Progenitor cell of endocrine pancreas (in vitro differentiated cells): ENCODE measurements around the gene UTF1. TPM values are rescaled to one million over a fixed set of nuclear protein-coding genes. Genes with fewer than 3 reads are reported as not detected.

Source experiments
- DNase-seq: peaks from one replicate; pipeline ENCODE4 v3.0.0; 2021; ENCODE audit warnings: low spot score; ENCODE audit not compliant: unreplicated experiment
- H3K27ac Mint-ChIP-seq: 2 replicates; pipeline ENCODE4 v1.8.0; 2021; ENCODE audit warnings: mild to moderate bottlenecking, moderate library complexity, mixed read lengths
- H3K27me3 Mint-ChIP-seq: 2 replicates; pipeline ENCODE4 v1.8.0; 2021; ENCODE audit warnings: mixed read lengths
- H3K36me3 Mint-ChIP-seq: 2 replicates; pipeline ENCODE4 v1.8.0; 2022; ENCODE audit warnings: mixed read lengths; ENCODE audit not compliant: insufficient read depth
- H3K4me1 Mint-ChIP-seq: 2 replicates; pipeline ENCODE4 v1.8.0; 2021; ENCODE audit warnings: low read depth, mixed read lengths
- H3K4me3 Mint-ChIP-seq: 2 replicates; pipeline ENCODE4 v1.8.0; 2021; ENCODE audit warnings: low read depth, mild to moderate bottlenecking, moderate library complexity, mixed read lengths
- H3K9me3 Mint-ChIP-seq: 2 replicates; pipeline ENCODE4 v1.8.0; 2021; ENCODE audit warnings: low read depth, mixed read lengths
- total RNA-seq: library from RNA; stranded (reverse); gene quantifications from 2 replicates; pipeline ENCODE4 v1.2.1, GENCODE V29; 2021
- TF ChIP-seq, protein P1 (sequence below): fragments of 200-600 bp; sonication (generic); IDR thresholded peaks from one replicate; pipeline ENCODE4 v1.5.0; 2021; ENCODE audit warnings: antibody characterized with exemption, mild to moderate bottlenecking; ENCODE audit not compliant: unreplicated experiment

UTF1 gene
- total RNA-seq, 1 donor from 2014 or later = not detected

DNA sequence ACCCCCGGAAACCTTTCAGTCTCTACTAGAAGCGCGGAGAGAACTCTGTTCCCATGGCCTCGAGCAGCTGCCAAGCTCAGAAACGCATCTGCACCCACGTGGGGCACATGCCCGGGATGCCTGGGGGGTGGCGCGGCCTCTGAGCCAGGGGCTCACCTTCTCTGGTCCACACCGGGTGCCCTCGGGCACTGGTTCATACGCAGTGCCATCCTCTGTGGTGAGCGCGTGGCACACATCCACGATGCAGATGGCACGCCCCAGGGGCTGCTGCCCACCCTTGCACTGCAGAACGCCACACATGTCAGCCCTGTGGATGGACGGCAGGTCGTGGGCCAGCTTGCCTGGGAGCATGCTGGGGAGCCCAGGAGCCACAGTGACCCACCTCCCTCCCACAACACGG, 40.2 kb downstream of the UTF1 start:
- DNase-seq = no peak
- H3K9me3 Mint-ChIP-seq = no peaks in the 10 kb centered on the region
- H3K27me3 Mint-ChIP-seq = no peaks in the 10 kb centered on the region
- no peaks in the 10 kb centered on the region for H3K4me1 Mint-ChIP-seq
- H3K27ac Mint-ChIP-seq = no peak overlapping the region
- TF ChIP-seq, protein P1, sequence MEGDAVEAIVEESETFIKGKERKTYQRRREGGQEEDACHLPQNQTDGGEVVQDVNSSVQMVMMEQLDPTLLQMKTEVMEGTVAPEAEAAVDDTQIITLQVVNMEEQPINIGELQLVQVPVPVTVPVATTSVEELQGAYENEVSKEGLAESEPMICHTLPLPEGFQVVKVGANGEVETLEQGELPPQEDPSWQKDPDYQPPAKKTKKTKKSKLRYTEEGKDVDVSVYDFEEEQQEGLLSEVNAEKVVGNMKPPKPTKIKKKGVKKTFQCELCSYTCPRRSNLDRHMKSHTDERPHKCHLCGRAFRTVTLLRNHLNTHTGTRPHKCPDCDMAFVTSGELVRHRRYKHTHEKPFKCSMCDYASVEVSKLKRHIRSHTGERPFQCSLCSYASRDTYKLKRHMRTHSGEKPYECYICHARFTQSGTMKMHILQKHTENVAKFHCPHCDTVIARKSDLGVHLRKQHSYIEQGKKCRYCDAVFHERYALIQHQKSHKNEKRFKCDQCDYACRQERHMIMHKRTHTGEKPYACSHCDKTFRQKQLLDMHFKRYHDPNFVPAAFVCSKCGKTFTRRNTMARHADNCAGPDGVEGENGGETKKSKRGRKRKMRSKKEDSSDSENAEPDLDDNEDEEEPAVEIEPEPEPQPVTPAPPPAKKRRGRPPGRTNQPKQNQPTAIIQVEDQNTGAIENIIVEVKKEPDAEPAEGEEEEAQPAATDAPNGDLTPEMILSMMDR = no peak
- no peaks in the 10 kb centered on the region for H3K36me3 Mint-ChIP-seq
- no peak overlapping the region for H3K4me3 Mint-ChIP-seq

DNA sequence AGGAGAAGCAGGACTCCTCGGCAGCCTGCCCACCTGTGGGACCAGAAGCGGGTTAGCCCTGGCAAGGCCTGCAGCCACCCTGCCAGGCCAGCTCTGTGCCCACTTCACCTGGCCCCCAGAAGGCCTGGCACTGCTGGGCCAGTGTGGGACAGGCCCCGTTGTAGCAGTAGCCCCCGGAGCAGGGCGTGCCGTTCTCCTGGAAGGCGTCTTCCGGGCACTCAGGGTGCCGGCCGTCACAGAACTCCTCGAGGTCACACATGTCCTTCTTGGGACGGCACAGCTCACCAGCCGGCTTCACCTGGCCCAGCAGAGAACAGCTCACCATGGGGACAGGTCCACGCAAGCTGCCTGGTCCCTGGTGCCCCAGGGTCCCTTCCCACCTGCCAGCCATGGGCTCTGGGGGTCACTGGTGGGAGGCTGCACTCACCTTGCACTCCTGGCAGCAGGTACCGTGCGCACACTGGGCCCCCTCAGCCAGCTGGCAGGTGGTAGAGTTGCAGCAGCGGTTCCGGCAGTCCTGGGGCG, 40.8 kb downstream of the UTF1 start:
- H3K9me3 Mint-ChIP-seq = no peaks in the 10 kb centered on the region
- peaks cover under 1% of the 10 kb centered on the region for H3K4me1 Mint-ChIP-seq
- no peaks in the 10 kb centered on the region for H3K36me3 Mint-ChIP-seq
- no peak for DNase-seq
- H3K27me3 Mint-ChIP-seq = no peaks in the 10 kb centered on the region
- no peak overlapping the region for H3K27ac Mint-ChIP-seq
- no peak overlapping the region for H3K4me3 Mint-ChIP-seq
- TF ChIP-seq, protein P1 = no peak

DNA sequence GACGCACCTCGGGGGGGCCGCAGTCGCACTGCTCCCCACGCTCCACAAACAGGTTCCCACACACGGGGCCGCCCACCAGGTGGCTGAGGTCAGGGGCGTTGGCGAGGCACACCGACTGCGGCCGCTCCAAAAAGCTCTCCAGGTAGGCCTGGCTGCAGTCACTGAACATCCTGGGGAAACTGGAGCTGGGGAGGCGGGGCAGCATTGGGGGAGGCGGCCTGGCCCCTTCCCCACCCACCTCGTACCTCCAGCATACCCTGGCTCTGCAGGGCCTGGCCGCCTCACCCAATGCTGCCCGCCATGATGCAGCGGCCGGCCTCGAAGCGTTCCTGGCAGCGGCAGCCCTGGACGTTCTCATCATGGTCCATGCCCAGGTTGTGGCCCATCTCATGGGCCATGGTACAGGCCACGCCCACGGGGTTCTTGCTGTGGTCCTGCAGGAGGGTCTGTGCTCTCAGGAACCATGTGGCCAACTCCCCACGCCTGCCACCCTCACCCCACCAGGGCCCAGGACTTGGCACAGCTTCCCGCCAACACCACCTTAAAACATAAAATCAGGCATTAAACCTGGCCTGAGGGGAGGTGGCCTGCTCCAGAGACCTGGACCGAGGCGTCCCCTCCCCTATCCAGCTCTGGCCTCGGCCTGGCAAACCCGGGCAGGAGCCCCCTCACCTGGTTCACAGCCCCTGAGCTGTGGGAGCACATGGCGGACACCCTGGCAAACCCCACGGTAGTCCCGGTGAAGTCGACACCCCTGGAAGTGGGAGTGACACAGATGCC, 41.7 kb downstream of the UTF1 start:
- TF ChIP-seq, protein P1 = no peak
- Mint-ChIP-seq H3K27ac (no peak overlapping the region), H3K4me1 (peaks cover 6% of the 10 kb centered on the region), H3K27me3 (no peaks in the 10 kb centered on the region), H3K36me3 (no peaks in the 10 kb centered on the region), H3K9me3 (no peaks in the 10 kb centered on the region), H3K4me3 (no peak overlapping the region)
- DNase-seq = no peak

DNA sequence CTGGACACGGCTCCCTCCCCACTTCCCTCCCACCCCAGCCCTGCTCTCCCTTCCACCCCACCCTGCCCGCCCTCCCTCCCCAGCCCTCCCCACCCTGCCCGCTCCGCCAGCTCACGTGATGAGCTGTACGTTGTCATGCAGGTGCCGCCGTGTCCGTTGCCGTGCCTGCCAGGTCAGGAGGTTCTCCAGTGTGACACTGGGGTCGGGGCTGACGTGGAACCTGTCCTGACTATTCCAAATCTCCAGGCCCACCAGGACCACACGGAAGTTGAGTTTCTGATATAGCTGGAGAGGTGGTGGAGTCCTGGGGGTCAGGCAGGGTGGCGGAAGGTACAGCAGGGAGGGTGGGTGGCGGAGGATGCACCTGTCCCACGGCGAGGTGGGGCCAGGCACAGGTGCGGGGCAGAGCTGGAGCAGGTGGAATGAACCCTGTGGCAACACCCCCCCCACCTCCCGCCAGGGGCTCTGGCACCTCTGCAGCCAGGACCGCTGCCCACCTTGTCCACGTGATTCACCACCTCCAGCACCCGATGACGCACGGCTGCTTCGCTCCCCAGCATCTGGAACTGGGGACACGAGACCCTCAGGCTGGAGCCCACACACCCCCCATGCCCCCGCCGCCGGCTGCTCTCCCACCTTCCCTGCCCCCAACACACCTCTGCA, 42.4 kb downstream of the UTF1 start:
- Mint-ChIP-seq H3K27me3 (no peaks in the 10 kb centered on the region), H3K4me3 (no peak overlapping the region), H3K9me3 (no peaks in the 10 kb centered on the region), H3K36me3 (no peaks in the 10 kb centered on the region), H3K4me1 (peaks cover 7% of the 10 kb centered on the region), H3K27ac (no peak overlapping the region)
- DNase-seq = no peak
- TF ChIP-seq, protein P1 = no peak

DNA sequence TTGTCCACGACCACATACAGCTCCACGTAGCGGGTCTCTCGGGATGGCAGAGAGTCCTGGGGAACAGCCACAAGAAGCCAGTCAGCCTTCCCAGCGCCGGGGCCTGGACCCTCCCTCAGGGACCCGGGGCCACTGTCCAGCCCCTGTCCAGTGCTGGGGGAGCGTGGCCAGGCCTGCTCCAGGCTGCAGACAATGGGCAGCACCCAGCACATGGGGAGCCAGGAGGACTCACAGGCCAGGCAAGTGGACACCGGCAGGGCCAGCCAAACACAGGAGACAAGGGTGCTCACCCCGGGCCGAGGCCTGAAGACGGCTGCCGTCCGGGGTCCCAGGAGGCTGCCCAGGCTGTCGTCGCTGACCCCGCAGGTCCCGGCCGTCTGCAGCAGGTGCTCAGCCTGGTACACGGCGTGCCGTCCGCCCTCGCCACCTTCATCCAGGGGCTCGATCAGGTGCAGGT, 43.0 kb downstream of the UTF1 start:
- Mint-ChIP-seq H3K9me3 (no peaks in the 10 kb centered on the region), H3K27me3 (no peaks in the 10 kb centered on the region), H3K4me1 (peaks cover 12% of the 10 kb centered on the region), H3K4me3 (no peak overlapping the region), H3K36me3 (no peaks in the 10 kb centered on the region), H3K27ac (no peak overlapping the region)
- DNase-seq = no peak
- TF ChIP-seq, protein P1 = no peak
